IMR-90 (cell line): Measurements from ENCODE around the gene AJAP1. TPM values are rescaled to one million over a fixed set of nuclear protein-coding genes. Genes with fewer than 3 reads are reported as not detected.

Experiments used
- ATAC-seq: fragments of 200-7000 bp; cut with Tn5 transposase; 2 replicates; pipeline ENCODE4 v1.9.1; 2020; ENCODE audit warnings: low read depth, mild to moderate bottlenecking, moderate library complexity
- BruUV-seq: library from RNA; stranded (reverse); fragments of 400-500 nt; replicated peaks from 2 replicates; lab custom pipeline; 2021; lab: Mats Ljungman, UMichigan
- CTCF ChIA-PET: fragments of 300-600 bp; formaldehyde crosslinking; extraction: SDS; loops from one replicate; lab custom pipeline; 2021; ENCODE audit warnings: antibody characterized with exemption; lab: Yijun Ruan, JAX
- POLR2A ChIA-PET: fragments of 300-600 bp; sonication (Branson Sonifier 250); formaldehyde crosslinking; loops from one replicate; lab custom pipeline; 2022; ENCODE audit warnings: antibody characterized with exemption; ENCODE audit not compliant: unreplicated experiment; lab: Charles Lee
- DNase-seq: peaks from one replicate; pipeline ENCODE4 v3.0.0; 2013
- H2AFZ ChIP-seq: replicated peaks from 2 replicates; pipeline ENCODE3; 2013; ENCODE audit warnings: low read length, mild to moderate bottlenecking; ENCODE audit not compliant: poor library complexity
- H2AK5ac ChIP-seq: 2 replicates; pipeline ENCODE4 v1.6.1; 2013; ENCODE audit warnings: low read depth, low read length, inconsistent platforms
- H2AK9ac ChIP-seq: replicated peaks from 2 replicates; pipeline ENCODE3; 2013; ENCODE audit warnings: mild to moderate bottlenecking, low read depth, low read length, moderate library complexity; ENCODE audit not compliant: poor library complexity
- H2BK120ac ChIP-seq: 2 replicates; pipeline ENCODE4 v1.6.1; 2013; ENCODE audit warnings: low read depth, low read length, inconsistent platforms
- H2BK15ac ChIP-seq: 3 replicates; pipeline ENCODE4 v1.6.1; 2013; ENCODE audit warnings: low read depth, low read length, inconsistent platforms
- H2BK20ac ChIP-seq: 2 replicates; pipeline ENCODE4 v1.6.1; 2013; ENCODE audit warnings: low read depth, mild to moderate bottlenecking, inconsistent platforms, low read length, moderate library complexity
- H2BK5ac ChIP-seq: 2 replicates; pipeline ENCODE4 v1.6.1; 2013; ENCODE audit warnings: mild to moderate bottlenecking, low read depth, low read length, inconsistent platforms; ENCODE audit not compliant: poor library complexity, severe bottlenecking
- H3K14ac ChIP-seq: replicated peaks from 2 replicates; pipeline ENCODE4 v1.6.1; 2013; ENCODE audit warnings: low read depth, low read length, inconsistent platforms
- H3K18ac ChIP-seq: 2 replicates; pipeline ENCODE4 v1.6.1; 2013; ENCODE audit warnings: low read depth, low read length, control low read depth
- H3K23ac ChIP-seq: 2 replicates; pipeline ENCODE4 v1.6.1; 2013; ENCODE audit warnings: low read depth, low read length, inconsistent platforms
- H3K27ac ChIP-seq: 2 replicates; pipeline ENCODE4 v1.5.1; 2013; ENCODE audit warnings: mild to moderate bottlenecking, control low read depth, low read length; ENCODE audit not compliant: insufficient read depth
- H3K27me3 ChIP-seq: 2 replicates; pipeline ENCODE4 v1.6.1; 2013; ENCODE audit warnings: low read length; ENCODE audit not compliant: control insufficient read depth, insufficient read depth
- H3K36me3 ChIP-seq: 2 replicates; pipeline ENCODE4 v1.6.1; 2013; ENCODE audit warnings: low read length, mixed read lengths; ENCODE audit not compliant: control insufficient read depth, insufficient read depth
- H3K4ac ChIP-seq: 2 replicates; pipeline ENCODE4 v1.6.1; 2013; ENCODE audit warnings: low read depth, low read length, inconsistent platforms
- H3K4me1 ChIP-seq: 2 replicates; pipeline ENCODE4 v1.6.1; 2013; ENCODE audit warnings: low read length, mixed read lengths; ENCODE audit not compliant: control insufficient read depth, insufficient read depth
- H3K4me2 ChIP-seq: 2 replicates; pipeline ENCODE4 v1.6.1; 2013; ENCODE audit warnings: low read depth, mild to moderate bottlenecking, control low read depth, low read length, moderate library complexity
- H3K4me3 ChIP-seq: 2 replicates; pipeline ENCODE4 v1.5.1; 2013; ENCODE audit warnings: low read depth, mild to moderate bottlenecking, control low read depth, low read length, moderate library complexity; ENCODE audit not compliant: insufficient read depth
- H3K56ac ChIP-seq: 2 replicates; pipeline ENCODE4 v1.6.1; 2013; ENCODE audit warnings: low read length, inconsistent platforms; ENCODE audit not compliant: insufficient read depth; ENCODE audit errors: extremely low read depth
- H3K79me1 ChIP-seq, 2 experiments: 2 replicates each; pipeline ENCODE4 v1.6.1; 2013; ENCODE audit warnings: low read length in 2 of 2, inconsistent platforms in 1 of 2, low read depth in 1 of 2
- H3K9ac ChIP-seq: 2 replicates; pipeline ENCODE4 v1.6.1; 2013; ENCODE audit warnings: low read depth, low read length, control low read depth
- H3K9me1 ChIP-seq: 2 replicates; pipeline ENCODE4 v1.6.1; 2013; ENCODE audit warnings: low read length, inconsistent platforms; ENCODE audit not compliant: insufficient read depth
- H3K9me3 ChIP-seq: 2 replicates; pipeline ENCODE4 v1.6.1; 2013; ENCODE audit warnings: low read length; ENCODE audit not compliant: control insufficient read depth, insufficient read depth
- H4K20me1 ChIP-seq: 2 replicates; pipeline ENCODE4 v1.6.1; 2013; ENCODE audit warnings: low read length, inconsistent platforms; ENCODE audit not compliant: insufficient read depth
- H4K5ac ChIP-seq: 2 replicates; pipeline ENCODE4 v1.6.1; 2013; ENCODE audit warnings: mild to moderate bottlenecking, low read depth, low read length, control low read depth
- H4K8ac ChIP-seq, 2 experiments: 2 replicates each; pipeline ENCODE4 v1.6.1; 2013; ENCODE audit warnings: low read depth in 2 of 2, low read length in 2 of 2, control low read depth in 1 of 2, inconsistent platforms in 1 of 2
- H4K91ac ChIP-seq: 2 replicates; pipeline ENCODE4 v1.6.1; 2013; ENCODE audit warnings: low read depth, low read length, inconsistent platforms; ENCODE audit not compliant: insufficient read depth
- CEBPB ChIP-seq: IDR thresholded peaks from 2 replicates; pipeline ENCODE4 v1.6.1; 2012; ENCODE audit warnings: low read depth, low read length, improper control_type of control experiment
- CHD1 ChIP-seq: IDR thresholded peaks from 2 replicates; pipeline ENCODE4 v1.6.1; 2012; ENCODE audit warnings: low read depth, low read length, improper control_type of control experiment
- FOS ChIP-seq: fragments of 150-350 bp; IDR thresholded peaks from 2 replicates; pipeline ENCODE4 v1.6.1; 2016; ENCODE audit warnings: low read depth, low read length
- MAFK ChIP-seq: IDR thresholded peaks from 2 replicates; pipeline ENCODE4 v1.6.1; 2012; ENCODE audit warnings: low read depth, low read length, improper control_type of control experiment
- POLR2A ChIP-seq: IDR thresholded peaks from 2 replicates; pipeline ENCODE4 v1.6.1; 2012; ENCODE audit warnings: mild to moderate bottlenecking, low read depth, low read length
- RAD21 ChIP-seq: IDR thresholded peaks from 2 replicates; pipeline ENCODE4 v1.6.1; 2012; ENCODE audit warnings: low read length, improper control_type of control experiment
- RFX5 ChIP-seq: IDR thresholded peaks from 2 replicates; pipeline ENCODE4 v1.8.0; 2012; ENCODE audit warnings: low read depth, mild to moderate bottlenecking, low read length, moderate library complexity
- WGBS, 2 experiments: methylation state at CpG; one replicate each; pipeline versions ENCODE4 v1.1.5 to v1.1.7; 2013; ENCODE audit warnings: missing lambda C conversion rate in 2 of 2; ENCODE audit not compliant: insufficient read length in 1 of 2; ENCODE audit errors: extremely low coverage in 2 of 2; 5-methylcytosine and 5-hydroxymethylcytosine counted together
- dilution Hi-C: fragments of 300-500 bp; cut with HindIII; formaldehyde crosslinking; loops from one replicate; pipeline ENCODE4 v1.14.3; 2018; ENCODE audit warnings: low sequenced_read_pairs; ENCODE audit not compliant: unreplicated experiment
- in situ Hi-C: fragments of 300-500 bp; cut with MboI; formaldehyde crosslinking; loops from 3 replicates; pipeline ENCODE4 v1.14.3; 2019; ENCODE audit warnings: low sequenced_read_pairs, inconsistent platforms, mixed read lengths
- intact Hi-C: fragments of 100-400 bp; cut with micrococcal nuclease; formaldehyde crosslinking; loops from 2 replicates; pipeline ENCODE4 v1.10.0; 2022
- polyA plus RNA-seq, 3 experiments: library from polyadenylated mRNA; depleted of rRNA; stranded (reverse); fragments of >200 nt; gene quantifications; 2 replicates each; pipeline ENCODE4 v1.2.3, GENCODE V29; 2012; ENCODE audit warnings: low replicate concordance in 1 of 3
- total RNA-seq: library from RNA; depleted of rRNA; stranded (reverse); fragments of >200 nt; gene quantifications from 2 replicates; pipeline ENCODE4 v1.2.3, GENCODE V29; 2012

The AJAP1 gene
- total and polyA plus RNA-seq, 2 of the 4 experiments (the other 2 are of a cell fraction) = under 0.01 to 0.02 TPM

- Histone ChIP-seq H4K5ac (no peak overlapping the region), H3K27ac (no peak overlapping the region), H2AFZ (no peak overlapping the region), H3K14ac (no peak overlapping the region), H2BK5ac (no peak overlapping the region), H4K20me1 (no peaks in the 10 kb centered on the region), H3K23ac (no peak overlapping the region), H3K79me1 (no peaks in the 10 kb centered on the region), H3K4me1 (no peaks in the 10 kb centered on the region), H3K9me3 (peaks cover 26% of the 10 kb centered on the region), H2BK120ac (no peak overlapping the region), H3K9ac (no peak overlapping the region), H2BK15ac (no peak overlapping the region), H4K91ac (no peak overlapping the region), H2BK20ac (no peak overlapping the region), H3K4me3 (no peak overlapping the region), H2AK9ac (no peak overlapping the region), H2AK5ac (no peak overlapping the region), H3K4ac (no peak overlapping the region), H3K4me2 (no peak overlapping the region), H3K56ac (no peak overlapping the region), H3K18ac (no peak overlapping the region), H3K9me1 (no peaks in the 10 kb centered on the region), H4K8ac (no peak overlapping the region), H3K36me3 (no peaks in the 10 kb centered on the region), H3K27me3 (no peaks in the 10 kb centered on the region)
- CTCF ChIA-PET = no interaction called here
- in situ Hi-C loops = no loop called here
- BruUV-seq = no TSS peak
- DNase-seq = no peak
- POLR2A ChIA-PET = no interaction called here
- TF ChIP-seq RAD21 (no peak), RFX5 (no peak), CEBPB (no peak), POLR2A (no peak), FOS (no peak), MAFK (no peak), CHD1 (no peak)
- intact Hi-C loops = no loop called here
- dilution Hi-C loops = no loop called here
- WGBS, 2 experiments = 66% methylated on average over 6 of the region's 8 CpGs; no CpG with 5 or more reads in 1 of the 2 experiments
- ATAC-seq = no peak
Observed at GRCh38 chr1:4636186-4636585, 18.2 kb upstream of the AJAP1 start.
